ENCODE results near the gene SLC7A5. TPM values are rescaled to one million over a fixed set of nuclear protein-coding genes. Genes with fewer than 3 reads are reported as not detected.
A peak's percentile ranks its signal among the peaks of the same experiment; 100 is the strongest.
"Not testable (repeated sequence)": the region's sequence is repeated elsewhere in the genome, so short reads cannot be mapped to it uniquely, and the experiment has no call there.

Gene SLC7A5
- total RNA-seq, 1 donor from 2014 or later: 205 TPM

DNA sequence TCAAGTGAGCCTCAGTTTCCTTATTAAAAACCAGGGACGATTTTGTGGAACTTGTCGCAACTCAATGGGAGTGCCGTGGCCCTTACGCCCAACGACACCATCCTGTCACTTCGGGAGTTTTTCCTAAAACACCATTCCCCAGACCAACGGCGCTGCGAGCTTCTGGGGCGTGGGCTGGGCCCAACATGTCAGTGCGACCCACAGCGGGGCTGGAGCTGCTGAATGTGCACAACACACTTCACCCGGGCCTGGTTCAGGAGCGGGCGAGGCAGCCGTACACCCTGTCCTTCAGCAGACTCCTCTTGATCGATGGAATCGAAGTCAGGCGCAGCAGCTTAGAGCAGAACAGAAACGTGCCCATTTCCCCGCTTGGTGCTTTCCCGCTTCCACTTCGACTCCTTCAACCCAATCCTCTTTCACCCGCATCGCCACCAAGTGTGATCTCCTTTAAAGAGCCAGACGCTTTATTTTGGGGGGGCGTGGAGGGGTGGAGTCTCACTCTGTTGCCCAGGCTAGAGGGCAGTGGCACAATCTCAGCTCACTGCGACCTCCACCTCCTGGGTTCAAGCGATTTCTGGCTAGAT, 13.2 kb upstream of the SLC7A5 start:
- H3K4me3 Mint-ChIP-seq (ENCODE audit: unreplicated experiment): no peak overlapping the region
- H3K4me1 Mint-ChIP-seq (ENCODE audit: low read depth, unreplicated experiment): peaks cover 15% of the 10 kb centered on the region
- TF ChIP-seq, protein P1, sequence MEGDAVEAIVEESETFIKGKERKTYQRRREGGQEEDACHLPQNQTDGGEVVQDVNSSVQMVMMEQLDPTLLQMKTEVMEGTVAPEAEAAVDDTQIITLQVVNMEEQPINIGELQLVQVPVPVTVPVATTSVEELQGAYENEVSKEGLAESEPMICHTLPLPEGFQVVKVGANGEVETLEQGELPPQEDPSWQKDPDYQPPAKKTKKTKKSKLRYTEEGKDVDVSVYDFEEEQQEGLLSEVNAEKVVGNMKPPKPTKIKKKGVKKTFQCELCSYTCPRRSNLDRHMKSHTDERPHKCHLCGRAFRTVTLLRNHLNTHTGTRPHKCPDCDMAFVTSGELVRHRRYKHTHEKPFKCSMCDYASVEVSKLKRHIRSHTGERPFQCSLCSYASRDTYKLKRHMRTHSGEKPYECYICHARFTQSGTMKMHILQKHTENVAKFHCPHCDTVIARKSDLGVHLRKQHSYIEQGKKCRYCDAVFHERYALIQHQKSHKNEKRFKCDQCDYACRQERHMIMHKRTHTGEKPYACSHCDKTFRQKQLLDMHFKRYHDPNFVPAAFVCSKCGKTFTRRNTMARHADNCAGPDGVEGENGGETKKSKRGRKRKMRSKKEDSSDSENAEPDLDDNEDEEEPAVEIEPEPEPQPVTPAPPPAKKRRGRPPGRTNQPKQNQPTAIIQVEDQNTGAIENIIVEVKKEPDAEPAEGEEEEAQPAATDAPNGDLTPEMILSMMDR (IDR thresholded peaks at IDR 0.05; ENCODE audit: partially characterized antibody, unreplicated experiment): no peak
- peaks cover 7% of the 10 kb centered on the region for H3K36me3 Mint-ChIP-seq (ENCODE audit: unreplicated experiment)
- no peak overlapping the region for H3K27ac Mint-ChIP-seq (ENCODE audit: unreplicated experiment)
- H3K27me3 Mint-ChIP-seq (ENCODE audit: unreplicated experiment): peaks cover 2% of the 10 kb centered on the region
- peaks cover 8% of the 10 kb centered on the region for H3K9me3 Mint-ChIP-seq (ENCODE audit: unreplicated experiment)
- DNase-seq: no peak

DNA sequence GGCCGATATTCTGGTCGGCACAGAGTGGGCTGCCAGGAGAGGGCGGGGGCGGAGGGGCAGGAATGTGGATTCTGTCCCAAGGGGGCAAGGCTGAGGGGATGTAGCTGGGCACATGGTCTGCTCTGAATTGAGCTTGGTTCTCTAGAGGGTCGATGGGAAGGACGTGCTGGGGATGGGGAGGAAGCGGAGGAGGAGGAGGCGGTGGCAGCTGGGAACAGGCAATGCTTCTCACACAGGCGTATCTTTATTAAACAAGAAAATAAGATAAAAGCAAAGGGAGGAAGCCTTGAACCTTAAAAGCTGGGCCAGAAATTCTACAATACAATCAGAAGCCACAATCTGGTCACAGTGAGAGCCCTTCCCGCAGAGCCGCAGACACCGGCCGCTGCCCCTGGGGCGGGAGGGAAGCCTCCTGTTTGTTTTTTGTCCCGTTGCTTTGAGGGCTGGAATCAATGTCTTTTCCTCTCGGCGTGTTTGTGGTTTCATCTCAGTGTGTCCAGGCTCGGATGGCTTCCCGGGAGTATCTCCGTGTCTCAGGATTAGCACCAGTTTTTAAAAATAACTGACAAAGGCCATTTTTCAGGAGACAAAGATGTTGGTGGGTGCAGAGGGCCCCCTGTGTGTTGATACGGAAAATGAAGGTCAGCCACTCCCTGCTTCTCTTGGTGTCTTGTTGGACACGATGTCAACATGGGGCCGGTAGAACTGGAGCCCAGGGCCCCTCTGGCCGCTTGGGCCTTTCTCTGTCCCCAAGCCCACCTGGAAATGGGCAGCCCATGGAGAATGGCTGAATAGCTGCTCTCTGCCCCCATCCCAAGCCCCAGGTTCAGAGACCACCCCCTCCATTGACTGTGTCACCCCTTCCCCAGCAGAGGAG, 12.3 kb upstream of the SLC7A5 start:
- Mint-ChIP-seq H3K27me3 (ENCODE audit: unreplicated experiment) (peaks cover 2% of the 10 kb centered on the region), H3K27ac (ENCODE audit: unreplicated experiment) (peak overlapping the region; percentile 12), H3K9me3 (ENCODE audit: unreplicated experiment) (peaks cover 8% of the 10 kb centered on the region), H3K4me1 (ENCODE audit: low read depth, unreplicated experiment) (peaks cover 15% of the 10 kb centered on the region), H3K4me3 (ENCODE audit: unreplicated experiment) (peak overlapping the region; percentile 58), H3K36me3 (ENCODE audit: unreplicated experiment) (peaks cover 7% of the 10 kb centered on the region)
- TF ChIP-seq, protein P1 (IDR thresholded peaks at IDR 0.05; ENCODE audit: partially characterized antibody, unreplicated experiment): no peak
- DNase-seq: no peak

DNA sequence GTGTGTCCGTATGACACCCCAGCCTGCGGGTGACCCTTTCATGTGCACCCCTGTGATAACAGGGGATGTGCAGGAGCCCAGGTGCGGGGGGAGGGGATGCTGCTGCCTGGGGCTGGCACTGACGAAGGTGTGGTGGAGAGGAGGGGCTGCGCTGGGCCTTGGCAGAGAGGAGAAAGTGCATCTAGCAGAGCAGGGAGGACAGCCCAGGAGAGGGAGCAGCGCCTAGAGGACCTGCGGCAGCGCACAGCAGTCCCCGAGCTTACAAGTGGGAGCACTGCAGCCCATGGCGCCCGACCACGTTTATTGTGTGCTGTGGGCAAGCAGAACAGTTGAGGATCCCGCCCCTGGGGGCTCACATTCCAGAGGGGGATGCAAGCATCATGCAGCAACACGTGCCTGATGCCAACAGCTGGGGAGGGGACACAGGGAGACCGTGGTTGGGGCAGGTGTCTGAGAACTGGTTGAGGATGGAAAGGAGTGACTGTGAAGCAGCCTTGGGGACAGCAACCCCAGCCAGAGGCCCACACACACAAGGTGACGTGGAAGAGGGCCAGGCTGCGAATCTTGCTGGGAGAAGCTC, 10.9 kb upstream of the SLC7A5 start:
- H3K27me3 Mint-ChIP-seq (ENCODE audit: unreplicated experiment): peaks cover 2% of the 10 kb centered on the region
- H3K4me1 Mint-ChIP-seq (ENCODE audit: low read depth, unreplicated experiment): peaks cover 15% of the 10 kb centered on the region
- peaks cover 8% of the 10 kb centered on the region for H3K9me3 Mint-ChIP-seq (ENCODE audit: unreplicated experiment)
- peaks cover 7% of the 10 kb centered on the region for H3K36me3 Mint-ChIP-seq (ENCODE audit: unreplicated experiment)
- no peak for DNase-seq
- no peak overlapping the region for H3K4me3 Mint-ChIP-seq (ENCODE audit: unreplicated experiment)
- no peak overlapping the region for H3K27ac Mint-ChIP-seq (ENCODE audit: unreplicated experiment)
- TF ChIP-seq, protein P1 (IDR thresholded peaks at IDR 0.05; ENCODE audit: partially characterized antibody, unreplicated experiment): no peak

DNA sequence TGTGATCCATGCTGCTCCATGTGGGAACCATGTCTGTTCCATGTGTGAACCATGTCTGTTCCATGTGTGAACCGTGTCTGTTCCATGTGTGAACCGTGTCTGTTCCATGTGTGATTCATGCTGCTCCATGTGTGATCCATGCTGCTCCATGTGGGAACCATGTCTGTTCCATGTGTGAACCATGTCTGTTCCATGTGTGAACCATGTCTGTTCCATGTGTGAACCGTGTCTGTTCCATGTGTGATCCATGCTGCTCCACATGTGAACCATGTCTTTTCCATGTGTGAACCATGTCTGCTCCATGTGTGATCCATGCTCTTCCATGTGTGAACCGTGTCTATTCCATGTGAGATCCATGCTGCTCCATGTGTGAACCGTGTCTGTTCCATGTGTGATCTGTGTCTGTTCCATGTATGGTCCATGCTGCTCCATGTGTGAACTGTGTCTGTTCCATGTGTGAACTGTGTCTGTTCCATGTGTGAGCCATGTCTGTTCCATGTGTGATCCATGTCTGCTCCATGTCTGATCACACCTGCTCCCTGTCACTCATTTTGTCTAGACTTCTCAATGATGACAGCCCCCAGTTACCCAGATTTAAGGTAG, 10.2 kb upstream of the SLC7A5 start:
- not testable (repeated sequence) for H3K27ac Mint-ChIP-seq (ENCODE audit: unreplicated experiment); H3K27me3 Mint-ChIP-seq (ENCODE audit: unreplicated experiment)
- peaks cover 15% of the 10 kb centered on the region for H3K4me1 Mint-ChIP-seq (ENCODE audit: low read depth, unreplicated experiment)

DNA sequence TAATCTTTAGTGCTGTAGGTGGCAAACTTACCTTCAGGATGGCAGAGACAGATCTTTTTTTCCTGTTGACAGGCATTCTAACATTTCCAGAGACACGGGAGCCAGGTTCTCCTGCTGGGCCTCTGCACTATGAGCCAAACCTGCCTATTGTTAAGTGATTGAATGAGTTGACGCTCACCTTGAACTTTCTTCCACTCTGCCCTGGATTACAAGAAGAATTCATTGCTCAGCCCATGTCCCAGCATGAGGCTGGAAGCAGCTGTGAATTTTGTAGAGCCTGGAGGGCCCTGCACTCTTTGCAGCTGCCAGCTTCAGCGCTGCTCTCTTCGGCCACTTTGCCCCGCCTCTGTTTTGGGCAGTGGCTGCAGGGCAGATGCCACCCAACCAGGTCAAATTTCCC, 9.4 kb upstream of the SLC7A5 start:
- H3K9me3 Mint-ChIP-seq (ENCODE audit: unreplicated experiment): peaks cover 8% of the 10 kb centered on the region
- peaks cover 15% of the 10 kb centered on the region for H3K4me1 Mint-ChIP-seq (ENCODE audit: low read depth, unreplicated experiment)
- H3K27ac Mint-ChIP-seq (ENCODE audit: unreplicated experiment): no peak overlapping the region
- no peak for DNase-seq
- H3K4me3 Mint-ChIP-seq (ENCODE audit: unreplicated experiment): no peak overlapping the region
- peaks cover 7% of the 10 kb centered on the region for H3K36me3 Mint-ChIP-seq (ENCODE audit: unreplicated experiment)
- H3K27me3 Mint-ChIP-seq (ENCODE audit: unreplicated experiment): peaks cover 2% of the 10 kb centered on the region
- TF ChIP-seq, protein P1 (IDR thresholded peaks at IDR 0.05; ENCODE audit: partially characterized antibody, unreplicated experiment): no peak

More for the DNA sequence above, 10.2 kb upstream of the SLC7A5 start:
- H3K4me3 Mint-ChIP-seq (ENCODE audit: unreplicated experiment); H3K36me3 Mint-ChIP-seq (ENCODE audit: unreplicated experiment); DNase-seq; H3K9me3 Mint-ChIP-seq (ENCODE audit: unreplicated experiment): not testable (repeated sequence)
